AG10803 (cell line): ENCODE results near the gene FTO.

Source experiments
- DNase-seq: peaks from one replicate; pipeline ENCODE4 v3.0.0; 2010; ENCODE audit warnings: low read depth
- H3K4me3 ChIP-seq: 2 replicates; pipeline ENCODE4 v1.5.1; 2011; ENCODE audit warnings: mild to moderate bottlenecking, low read length, control low read depth
- TF ChIP-seq, protein P1 (sequence below): conservative IDR thresholded peaks from 2 replicates; pipeline ENCODE4 v1.5.1; 2011; ENCODE audit warnings: mild to moderate bottlenecking, low read length, control low read depth, inconsistent platforms

FTO gene

DNA sequence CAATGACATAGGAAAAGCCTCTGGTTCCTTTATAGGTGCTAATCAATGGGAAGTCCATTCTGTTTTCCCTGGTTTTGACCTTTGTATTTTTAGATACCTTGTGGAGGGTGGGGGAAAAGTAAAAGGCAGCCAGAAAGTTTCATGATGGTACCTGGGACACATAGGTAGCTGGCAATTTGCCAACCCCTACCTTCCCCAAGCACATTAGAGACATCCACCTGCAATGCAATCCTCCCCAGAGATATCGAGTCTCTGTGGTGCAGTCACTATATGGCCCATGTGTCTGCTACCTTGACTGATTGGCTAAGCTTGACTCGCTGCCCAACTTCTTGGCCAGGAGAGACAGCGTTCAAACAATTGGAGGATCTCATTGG lies 496.2 kb downstream of the FTO start:
- no peak for DNase-seq
- TF ChIP-seq, protein P1, sequence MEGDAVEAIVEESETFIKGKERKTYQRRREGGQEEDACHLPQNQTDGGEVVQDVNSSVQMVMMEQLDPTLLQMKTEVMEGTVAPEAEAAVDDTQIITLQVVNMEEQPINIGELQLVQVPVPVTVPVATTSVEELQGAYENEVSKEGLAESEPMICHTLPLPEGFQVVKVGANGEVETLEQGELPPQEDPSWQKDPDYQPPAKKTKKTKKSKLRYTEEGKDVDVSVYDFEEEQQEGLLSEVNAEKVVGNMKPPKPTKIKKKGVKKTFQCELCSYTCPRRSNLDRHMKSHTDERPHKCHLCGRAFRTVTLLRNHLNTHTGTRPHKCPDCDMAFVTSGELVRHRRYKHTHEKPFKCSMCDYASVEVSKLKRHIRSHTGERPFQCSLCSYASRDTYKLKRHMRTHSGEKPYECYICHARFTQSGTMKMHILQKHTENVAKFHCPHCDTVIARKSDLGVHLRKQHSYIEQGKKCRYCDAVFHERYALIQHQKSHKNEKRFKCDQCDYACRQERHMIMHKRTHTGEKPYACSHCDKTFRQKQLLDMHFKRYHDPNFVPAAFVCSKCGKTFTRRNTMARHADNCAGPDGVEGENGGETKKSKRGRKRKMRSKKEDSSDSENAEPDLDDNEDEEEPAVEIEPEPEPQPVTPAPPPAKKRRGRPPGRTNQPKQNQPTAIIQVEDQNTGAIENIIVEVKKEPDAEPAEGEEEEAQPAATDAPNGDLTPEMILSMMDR, result no peak
- H3K4me3 ChIP-seq, result no peak overlapping the region

DNA sequence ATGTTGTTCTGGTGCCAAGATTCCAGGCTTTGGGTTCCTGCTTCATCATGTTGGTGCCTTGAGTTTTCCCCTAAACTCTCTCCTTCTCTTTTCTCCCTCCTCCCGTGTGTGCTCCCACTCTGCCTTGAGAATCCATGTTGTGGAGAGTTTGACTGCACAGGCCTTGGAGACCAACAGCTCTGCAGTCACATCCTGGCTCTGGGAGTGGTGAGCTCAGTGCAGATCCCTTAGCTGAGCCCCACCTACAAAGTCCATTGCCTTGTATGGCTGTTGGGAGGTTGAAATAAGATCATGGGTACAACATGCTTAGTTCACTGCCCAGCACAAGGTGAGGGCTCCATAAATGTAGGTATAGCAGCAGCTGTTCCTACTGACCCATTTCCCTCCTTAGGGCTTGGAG lies 496.8 kb downstream of the FTO start:
- TF ChIP-seq, protein P1, result no peak
- H3K4me3 ChIP-seq, result no peak overlapping the region
- no peak for DNase-seq

DNA sequence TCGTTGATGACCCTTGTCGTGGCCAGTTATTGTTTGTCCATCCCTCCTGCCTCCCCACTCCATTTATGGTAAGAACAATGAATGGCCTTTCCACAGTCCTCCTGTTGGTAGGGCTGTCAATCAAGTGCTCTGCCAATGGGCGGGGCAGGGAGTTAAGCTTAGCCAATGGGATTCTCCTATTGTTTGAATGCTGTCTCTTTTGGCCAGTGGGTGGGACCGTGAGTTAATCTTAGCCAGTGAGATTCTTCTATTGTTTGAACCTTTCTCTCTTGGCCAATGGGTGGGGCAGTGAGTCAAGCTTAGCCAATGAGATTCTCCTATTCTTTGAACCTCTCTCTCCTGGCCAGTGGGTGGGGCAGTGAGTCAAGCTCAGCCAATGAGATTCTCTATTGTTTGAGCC lies 497.2 kb downstream of the FTO start:
- H3K4me3 ChIP-seq, result no peak overlapping the region
- TF ChIP-seq, protein P1, result no peak
- no peak for DNase-seq
